GM12878 (cell line): Measurements from ENCODE around the gene FERMT3. TPM values are rescaled to one million over a fixed set of nuclear protein-coding genes. Genes with fewer than 3 reads are reported as not detected.
A peak's percentile ranks its signal among the peaks of the same experiment; 100 is the strongest.

Experiments
- ATAC-seq: fragments of 200-7000 bp; cut with Tn5 transposase; 3 replicates; pipeline ENCODE4 v1.9.1; 2020; ENCODE audit warnings: mild to moderate bottlenecking, moderate library complexity
- BruUV-seq: library from RNA; stranded (reverse); fragments of 400-500 nt; replicated peaks from 2 replicates; lab custom pipeline; 2021; lab: Mats Ljungman, UMichigan
- CTCF ChIA-PET: fragments of 300-600 bp; sonication (Branson Sonifier 250); formaldehyde crosslinking; extraction: SDS; loops from one replicate; lab custom pipeline; 2021; ENCODE audit warnings: inconsistent platforms; lab: Yijun Ruan, JAX
- POLR2A ChIA-PET: fragments of 350-600 bp; formaldehyde crosslinking; extraction: SDS; loops from one replicate; lab custom pipeline; 2021; ENCODE audit warnings: inconsistent platforms; lab: Charles Lee
- RAD21 ChIA-PET: fragments of 300-600 bp; sonication (Branson Sonifier 250); formaldehyde crosslinking; loops from one replicate; lab custom pipeline; 2023; ENCODE audit warnings: antibody characterized with exemption; ENCODE audit not compliant: unreplicated experiment; lab: Charles Lee
- SMC1A ChIA-PET: fragments of 300-600 bp; sonication (Branson Sonifier 250); formaldehyde crosslinking; loops from one replicate; lab custom pipeline; 2023; ENCODE audit not compliant: unreplicated experiment, uncharacterized antibody; lab: Charles Lee
- DNase-seq: peaks from one replicate; pipeline ENCODE4 v3.0.0-alpha.2; 2011; ENCODE audit warnings: low read depth, low spot score
- FAIRE-seq: peaks from 3 replicates; lab custom pipeline; 2011; peaks lifted over from hg19 to GRCh38; lab: Jason Lieb, UNC
- H2AFZ ChIP-seq: 2 replicates; pipeline ENCODE4 v1.6.0; 2011; ENCODE audit warnings: low read depth, low read length, control low read depth; ENCODE audit not compliant: control insufficient read depth
- H3K27ac ChIP-seq: 2 replicates; pipeline ENCODE4 v1.5.1; 2011; ENCODE audit warnings: control low read depth; ENCODE audit not compliant: control insufficient read depth, insufficient read depth
- H3K27me3 ChIP-seq, 2 experiments: replicated peaks in 1 of 2; 2 replicates each; pipeline versions ENCODE4 v1.6.0 to v1.6.1; 2011; ENCODE audit warnings: low read length in 1 of 2; ENCODE audit not compliant: control insufficient read depth in 2 of 2, insufficient read depth in 2 of 2
- H3K36me3 ChIP-seq, 2 experiments: 2 replicates each; pipeline ENCODE4 v1.5.1; 2011; ENCODE audit warnings: low read length in 1 of 2; ENCODE audit not compliant: control insufficient read depth in 2 of 2, insufficient read depth in 2 of 2
- H3K4me1 ChIP-seq: 2 replicates; pipeline ENCODE4 v1.6.1; 2011; ENCODE audit warnings: mild to moderate bottlenecking, low read length, moderate library complexity, mixed read lengths; ENCODE audit not compliant: control insufficient read depth, insufficient read depth
- H3K4me2 ChIP-seq: 2 replicates; pipeline ENCODE4 v1.6.0; 2011; ENCODE audit warnings: control low read depth; ENCODE audit not compliant: control insufficient read depth, insufficient read depth
- H3K4me3 ChIP-seq: fragments of 200-600 bp; sonication (generic); 2 replicates; pipeline ENCODE4 v1.5.1; 2016
- H3K79me2 ChIP-seq: 2 replicates; pipeline ENCODE4 v1.6.0; 2011; ENCODE audit warnings: low read length; ENCODE audit not compliant: control insufficient read depth, insufficient read depth
- H3K9ac ChIP-seq: 2 replicates; pipeline ENCODE4 v1.8.0; 2011; ENCODE audit warnings: low read length, control low read depth, mixed read lengths; ENCODE audit not compliant: control insufficient read depth, insufficient read depth
- H3K9me3 ChIP-seq: replicated peaks from 3 replicates; pipeline ENCODE4 v1.5.1; 2011; ENCODE audit warnings: mild to moderate bottlenecking, low read length; ENCODE audit not compliant: control insufficient read depth, insufficient read depth
- H4K20me1 ChIP-seq: 2 replicates; pipeline ENCODE4 v1.6.0; 2011; ENCODE audit not compliant: control insufficient read depth, insufficient read depth
- BMI1 ChIP-seq: fragments of 450-650 bp; IDR thresholded peaks from 2 replicates; pipeline ENCODE4 v1.6.1; 2016; ENCODE audit warnings: mild to moderate bottlenecking, moderate library complexity, borderline replicate concordance
- NBN ChIP-seq: fragments of 450-650 bp; IDR thresholded peaks from 2 replicates; pipeline ENCODE4 v1.6.1; 2016
- PAX5 ChIP-seq: IDR thresholded peaks from 2 replicates; pipeline ENCODE4 v1.6.1; 2011; ENCODE audit warnings: low read depth, low read length, borderline replicate concordance
- RFX5 ChIP-seq: IDR thresholded peaks from 2 replicates; pipeline ENCODE4 v1.6.1; 2011; ENCODE audit warnings: low read depth, low read length, improper control_type of control experiment
- SREBF2 ChIP-seq: IDR thresholded peaks from 2 replicates; pipeline ENCODE4 v1.6.1; 2012; ENCODE audit warnings: mild to moderate bottlenecking, low read length
- WGBS: methylation state at CpG from one replicate; pipeline ENCODE4 v1.1.6; 2016; ENCODE audit warnings: low lambda C conversion rate; ENCODE audit not compliant: insufficient replicate concordance, insufficient coverage; ENCODE audit errors: missing lambda C conversion rate; 5-methylcytosine and 5-hydroxymethylcytosine counted together
- in situ Hi-C: fragments of 300-500 bp; cut with MboI; formaldehyde crosslinking; loops from 9 replicates; pipeline ENCODE4 v1.14.3; 2018; ENCODE audit warnings: mixed read lengths
- intact Hi-C: fragments of 100-400 bp; cut with micrococcal nuclease; formaldehyde crosslinking; loops from one replicate; pipeline ENCODE4 v1.14.2; 2022; ENCODE audit not compliant: unreplicated experiment
- polyA plus RNA-seq, 11 experiments: library from polyadenylated mRNA; depleted of rRNA in 4 of 11; unstranded in 6 of 11; stranded (reverse) in 5 of 11; fragments of >200 nt; fragmentation: Nextera tagmentation in 4 of 11; fragmentation: Illumina TruSeq in 1 of 11; extraction: Ambion mirVana in 4 of 11; extraction: Trizol in 1 of 11; gene quantifications; 1 replicate in 1 of 11; 2 replicates in 10 of 11; pipeline versions ENCODE4 v1.2.1 to v1.2.3, GENCODE V29; 2011 to 2016; ENCODE audit warnings: inconsistent platforms in 2 of 11, missing spikeins in 2 of 11, low read depth in 1 of 11
- total RNA-seq, 4 experiments: library from RNA; depleted of rRNA in 3 of 4; stranded (reverse); fragments of >200 nt in 3 of 4; fragmentation: Illumina TruSeq in 1 of 4; extraction: Trizol in 1 of 4; gene quantifications; 2 replicates each; pipeline versions ENCODE4 v1.2.1 to v1.2.3, GENCODE V29; 2013 to 2021

Gene FERMT3
- total and polyA plus RNA-seq, 10 of the 15 experiments (the other 5 are each of a cell fraction or from before 2014, with no cell fraction given): 2.0 to 211 (median 114) TPM

DNA sequence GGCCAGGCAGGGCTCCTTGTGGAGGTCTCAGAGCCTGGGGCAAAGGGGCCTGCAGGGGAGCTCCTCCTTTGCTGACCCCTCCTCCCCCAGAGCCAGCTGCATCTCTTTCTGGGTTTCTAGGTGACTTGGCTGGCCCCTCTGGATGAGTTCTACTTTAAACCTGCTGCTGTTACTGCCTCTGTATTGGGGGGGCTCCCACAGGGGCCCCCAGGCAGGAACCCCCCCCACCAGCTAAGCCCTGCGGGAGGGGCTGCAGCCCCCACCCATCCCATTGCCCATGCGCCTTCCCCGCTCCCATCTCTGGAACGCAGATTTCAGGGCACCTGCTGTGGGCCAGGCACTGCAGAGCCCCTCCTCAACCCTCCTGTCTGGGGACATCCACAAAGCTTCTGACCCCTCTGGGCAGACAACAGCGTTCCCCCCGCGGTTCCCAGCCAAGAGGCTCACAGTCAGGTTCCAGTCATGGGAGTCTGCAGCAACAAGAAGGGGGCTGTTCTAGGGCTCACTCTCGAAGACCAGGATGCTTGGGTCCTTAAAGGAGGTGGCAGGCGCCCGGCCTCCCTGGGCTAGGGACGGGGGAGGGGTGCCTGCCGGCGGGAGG is 44.0 kb downstream of the FERMT3 start:
- H3K4me3 ChIP-seq: peak overlapping the region; percentile 38; the same call in 1 of the 2 replicates
- 1% methylated on average over 9 of the region's 13 CpGs for WGBS
- DNase-seq (no peak), FAIRE-seq (no peak), ATAC-seq (peak; percentile 13)
- ChIA-PET POLR2A (interaction anchor here (0.6 to 1.8 kb wide), 9 partner anchors 9 to 53 kb away, joined by 3 to 9 read pairs (median 4); partner anchors contain the start of genes FKBP2, NUDT22 and TRPT1), SMC1A (interaction anchor here (0.7 to 1.2 kb wide), 3 partner anchors 19 to 50 kb away, joined by 3 to 5 read pairs (median 3); no protein-coding TSS in a partner anchor), CTCF (interaction anchor here (0.7 to 4.8 kb wide), 11 partner anchors 9 to 91 kb away, joined by 3 to 64 read pairs (median 6); partner anchors contain the start of genes CATSPERZ, FERMT3, FKBP2 and NUDT22), RAD21 (interaction anchor here (1.4 to 3.1 kb wide), 3 partner anchors 9 to 50 kb away, joined by 5 to 30 read pairs (median 7); partner anchors contain the start of genes CATSPERZ, FERMT3 and FKBP2)
- no peaks in the 10 kb centered on the region for H4K20me1 ChIP-seq
- in situ Hi-C loops (no loop called here), intact Hi-C loops (loop anchor here (2.0 kb wide), 2 partner anchors 18 to 50 kb away; partner anchors contain the start of gene CATSPERZ)
- H2AFZ ChIP-seq: peak overlapping the region; percentile 85; the same call in 1 of the 2 replicates
- peaks cover 10% of the 10 kb centered on the region for H3K4me1 ChIP-seq
- TF ChIP-seq RFX5 (no peak), BMI1 (no peak), NBN (no peak), SREBF2 (no peak), PAX5 (no peak)
- H3K27ac ChIP-seq: no peak overlapping the region
- H3K9me3 ChIP-seq: no peaks in the 10 kb centered on the region
- peaks cover 10% of the 10 kb centered on the region for H3K79me2 ChIP-seq
- BruUV-seq: no TSS peak
- H3K27me3 ChIP-seq: no peaks in the 10 kb centered on the region
- peak overlapping the region; percentile 89 for H3K4me2 ChIP-seq
- H3K9ac ChIP-seq: no peak overlapping the region
- H3K36me3 ChIP-seq: no peaks in the 10 kb centered on the region; a peak in 1 of 4 replicates
